Measurements from ENCODE around the gene HOXA6. TPM values are rescaled to one million over a fixed set of nuclear protein-coding genes. Genes with fewer than 3 reads are reported as not detected.

The HOXA6 gene
- total and polyA plus RNA-seq, 2 of the 4 experiments (the other 2 are of a cell fraction) = 1.4 to 1.8 TPM

DNA sequence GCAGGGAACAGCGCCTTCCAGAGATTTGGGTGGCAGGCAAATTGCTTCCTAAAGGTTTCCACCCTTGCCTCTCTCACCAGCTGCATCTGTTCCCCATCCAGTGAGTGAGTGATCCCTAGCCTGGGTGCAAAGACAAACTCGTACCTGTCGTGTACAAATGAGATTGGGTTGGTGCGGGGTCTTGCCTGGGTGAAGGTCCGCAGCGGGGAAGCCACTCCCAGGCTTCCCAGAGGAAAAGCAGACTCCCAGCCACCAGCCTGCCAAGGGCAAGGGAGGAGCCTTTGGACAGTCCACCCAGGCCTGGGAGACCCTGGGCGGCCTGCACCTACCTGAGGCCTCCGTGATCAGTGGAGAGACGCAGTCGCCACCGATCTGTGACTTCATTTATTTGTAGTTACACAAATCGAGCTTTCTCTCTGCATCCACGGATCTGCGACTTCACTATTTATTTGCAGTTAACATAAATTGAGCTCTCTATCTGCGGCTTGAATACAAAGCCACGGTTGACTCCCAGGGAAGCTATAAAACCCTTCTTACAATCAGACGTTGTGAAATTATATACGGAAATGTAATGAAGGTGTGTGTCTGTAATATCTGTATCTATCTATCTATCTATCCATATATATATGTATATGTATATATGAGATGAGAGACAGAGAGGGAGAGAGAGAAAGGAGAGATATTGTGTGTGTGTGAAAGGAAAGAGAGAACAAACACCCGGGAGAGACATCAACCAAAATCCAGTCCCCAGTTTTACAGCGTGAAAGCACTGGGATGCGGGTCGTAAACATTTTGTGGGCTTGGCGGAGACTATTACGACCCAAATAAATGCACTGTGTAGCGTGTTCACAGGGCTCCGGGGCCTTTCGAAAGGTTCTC, 11.9 kb upstream of the HOXA6 start:
- Histone ChIP-seq H3K79me1 (ENCODE audit: low read depth in 1 of 2, low read length in 2 of 2) (0 out of 4 replicates have a peak, but pooled peaks cover 0 to 4% of the 10 kb centered on the region in 2 experiments), H3K14ac (replicated peaks; ENCODE audit: low read depth, low read length) (no peak overlapping the region), H3K4me1 (ENCODE audit: control insufficient read depth, insufficient read depth, low read length) (peaks cover 1% of the 10 kb centered on the region; the same call in 1 of the 2 replicates), H3K9me1 (ENCODE audit: insufficient read depth, low read length) (no peaks in the 10 kb centered on the region), H2BK5ac (ENCODE audit: low read depth, low read length, poor library complexity, severe bottlenecking) (no peak overlapping the region), H2BK15ac (ENCODE audit: low read depth, low read length) (no peak overlapping the region), H3K4ac (ENCODE audit: low read depth, low read length) (no peak overlapping the region), H3K36me3 (ENCODE audit: control insufficient read depth, insufficient read depth, low read length) (no peaks in the 10 kb centered on the region), H3K23ac (ENCODE audit: low read depth, low read length) (no peak overlapping the region), H4K20me1 (ENCODE audit: insufficient read depth, low read length) (no peaks in the 10 kb centered on the region), H3K27me3 (ENCODE audit: control insufficient read depth, insufficient read depth, low read length) (peaks cover 16% of the 10 kb centered on the region), H3K56ac (ENCODE audit: extremely low read depth, insufficient read depth, low read length) (no peak overlapping the region), H2AFZ (replicated peaks; ENCODE audit: low read length, poor library complexity) (peak overlapping the region; percentile 14), H3K27ac (ENCODE audit: insufficient read depth, low read length) (no peak overlapping the region), H2AK5ac (ENCODE audit: low read depth, low read length) (no peak overlapping the region), H4K8ac (ENCODE audit: low read depth in 2 of 2, low read length in 2 of 2) (no peak overlapping the region), H2BK20ac (ENCODE audit: low read depth, low read length) (no peak overlapping the region), H4K91ac (ENCODE audit: insufficient read depth, low read depth, low read length) (no peak overlapping the region), H3K4me2 (ENCODE audit: low read depth, low read length) (no peak overlapping the region), H3K18ac (ENCODE audit: low read depth, low read length) (no peak overlapping the region), H3K9ac (ENCODE audit: low read depth, low read length) (no peak overlapping the region), H3K4me3 (ENCODE audit: insufficient read depth, low read depth, low read length) (no peak overlapping the region), H4K5ac (ENCODE audit: low read depth, low read length) (no peak overlapping the region), H2AK9ac (replicated peaks; ENCODE audit: low read depth, low read length, poor library complexity) (no peak overlapping the region), H3K9me3 (ENCODE audit: control insufficient read depth, insufficient read depth, low read length) (no peaks in the 10 kb centered on the region), H2BK120ac (ENCODE audit: low read depth, low read length) (no peak overlapping the region)
- 99% methylated on average over 13 of the region's 27 CpGs; no CpG with 5 or more reads in 1 of the 2 experiments for WGBS, 2 experiments (ENCODE audit: extremely low coverage in 2 of 2, insufficient read length in 1 of 2)
- ChIA-PET POLR2A (ENCODE audit: unreplicated experiment) (no interaction called here), CTCF (interaction anchor here (1.3 kb wide), 1 partner anchor 790 kb away, joined by 4 read pairs; no protein-coding TSS in a partner anchor)
- in situ Hi-C loops (cut with MboI; ENCODE audit: low sequenced_read_pairs) (loop anchor here (5.0 kb wide), 2 partner anchors 792 to 1307 kb away; no protein-coding TSS in a partner anchor), intact Hi-C loops (cut with micrococcal nuclease) (loop anchor here (2.0 to 10.0 kb wide), 3 partner anchors 957 to 1905 kb away; partner anchors contain the start of genes CBX3 and HNRNPA2B1), dilution Hi-C loops (cut with HindIII; ENCODE audit: low sequenced_read_pairs, unreplicated experiment) (no loop called here)
- ATAC-seq (ENCODE audit: low read depth) = no peak
- no TSS peak for BruUV-seq (replicated peaks)
- no peak for DNase-seq
- no peak for TF ChIP-seq NFE2L2 (IDR thresholded peaks at IDR 0.05; ENCODE audit: low read depth, low read length)
- no peak for TF ChIP-seq MAFK (IDR thresholded peaks at IDR 0.05; ENCODE audit: low read depth, low read length)
- TF ChIP-seq, protein P1, sequence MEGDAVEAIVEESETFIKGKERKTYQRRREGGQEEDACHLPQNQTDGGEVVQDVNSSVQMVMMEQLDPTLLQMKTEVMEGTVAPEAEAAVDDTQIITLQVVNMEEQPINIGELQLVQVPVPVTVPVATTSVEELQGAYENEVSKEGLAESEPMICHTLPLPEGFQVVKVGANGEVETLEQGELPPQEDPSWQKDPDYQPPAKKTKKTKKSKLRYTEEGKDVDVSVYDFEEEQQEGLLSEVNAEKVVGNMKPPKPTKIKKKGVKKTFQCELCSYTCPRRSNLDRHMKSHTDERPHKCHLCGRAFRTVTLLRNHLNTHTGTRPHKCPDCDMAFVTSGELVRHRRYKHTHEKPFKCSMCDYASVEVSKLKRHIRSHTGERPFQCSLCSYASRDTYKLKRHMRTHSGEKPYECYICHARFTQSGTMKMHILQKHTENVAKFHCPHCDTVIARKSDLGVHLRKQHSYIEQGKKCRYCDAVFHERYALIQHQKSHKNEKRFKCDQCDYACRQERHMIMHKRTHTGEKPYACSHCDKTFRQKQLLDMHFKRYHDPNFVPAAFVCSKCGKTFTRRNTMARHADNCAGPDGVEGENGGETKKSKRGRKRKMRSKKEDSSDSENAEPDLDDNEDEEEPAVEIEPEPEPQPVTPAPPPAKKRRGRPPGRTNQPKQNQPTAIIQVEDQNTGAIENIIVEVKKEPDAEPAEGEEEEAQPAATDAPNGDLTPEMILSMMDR (conservative IDR thresholded peaks at IDR 0.05; ENCODE audit: low read depth, low read length) = no peak
- TF ChIP-seq BHLHE40 (IDR thresholded peaks at IDR 0.05; ENCODE audit: low read depth, low read length) = no peak
- no peak for TF ChIP-seq RFX5 (IDR thresholded peaks at IDR 0.05; ENCODE audit: low read depth, low read length)
- TF ChIP-seq CEBPB (IDR thresholded peaks at IDR 0.05; ENCODE audit: low read depth, low read length) = no peak
- no peak for TF ChIP-seq USF2 (IDR thresholded peaks at IDR 0.05; ENCODE audit: low read depth, low read length)
- TF ChIP-seq POLR2A (IDR thresholded peaks at IDR 0.05; ENCODE audit: low read depth, low read length) = no peak
- TF ChIP-seq FOS (IDR thresholded peaks at IDR 0.05; ENCODE audit: low read depth, low read length) = no peak
- TF ChIP-seq CHD1 (IDR thresholded peaks at IDR 0.05; ENCODE audit: low read depth, low read length) = no peak
- TF ChIP-seq MAZ (IDR thresholded peaks at IDR 0.05; ENCODE audit: borderline replicate concordance, low read depth, low read length) = no peak
- TF ChIP-seq SMC3 (IDR thresholded peaks at IDR 0.05; ENCODE audit: low read depth, low read length) = no peak
- no peak for TF ChIP-seq MXI1 (IDR thresholded peaks at IDR 0.05; ENCODE audit: borderline replicate concordance, low read depth, low read length)
- no peak for TF ChIP-seq RCOR1 (IDR thresholded peaks at IDR 0.05; ENCODE audit: insufficient replicate concordance, low read length)
- no peak for TF ChIP-seq RAD21 (IDR thresholded peaks at IDR 0.05; ENCODE audit: low read length)
